Measurements from ENCODE around the gene PPP1R18. TPM values are rescaled to one million over a fixed set of nuclear protein-coding genes. Genes with fewer than 3 reads are reported as not detected.

The PPP1R18 gene
- total and polyA plus RNA-seq, 7 experiments from 2014 or later = 60.9 to 262 (median 92.8) TPM

- ChIA-PET CTCF (interaction anchor here (1.1 kb wide), 2 partner anchors 19 to 33 kb away, joined by 3 to 8 read pairs; no protein-coding TSS in a partner anchor), POLR2A (interaction anchor here (0.9 to 17.4 kb wide), 5 partner anchors 14 to 60 kb away, joined by 3 to 499 read pairs (median 6); partner anchors contain the start of gene DHX16)
- H3K27ac ChIP-seq (ENCODE audit: low read depth, low read length) = no peak overlapping the region
- no peaks in the 10 kb centered on the region for H3K27me3 ChIP-seq (ENCODE audit: control insufficient read depth in 2 of 2, insufficient read depth in 2 of 2, low read length in 2 of 2)
- no peak overlapping the region for H3K4me3 ChIP-seq (ENCODE audit: low read length)
- H3K9me3 ChIP-seq (ENCODE audit: control insufficient read depth in 2 of 3, low read length in 3 of 3) = no peaks in the 10 kb centered on the region
- H3K36me3 Mint-ChIP-seq = peaks cover 32 to 56% (median 42%) of the 10 kb centered on the region in 5 donors
- peak overlapping the region in 1 of 10 donors; percentile 59 for H3K4me3 Mint-ChIP-seq
- peaks cover 0 to 2% (median 0%) of the 10 kb centered on the region in 11 donors for H3K9me3 Mint-ChIP-seq
- intact Hi-C loops (cut with micrococcal nuclease) = no loop called here
- no peak for ATAC-seq
- no peak for DNase-seq
- H3K4me1 Mint-ChIP-seq = peaks cover 22 to 53% (median 31%) of the 10 kb centered on the region in 7 donors
- peaks cover 0 to 64% (median 7%) of the 10 kb centered on the region in 3 experiments for H3K36me3 ChIP-seq (ENCODE audit: control insufficient read depth in 2 of 3, insufficient read depth in 3 of 3, low read length in 3 of 3)
- no peaks in the 10 kb centered on the region for H3K27me3 Mint-ChIP-seq
- peaks cover 5 to 8% of the 10 kb centered on the region in 2 donors for H3K4me1 ChIP-seq (ENCODE audit: control insufficient read depth in 2 of 2, insufficient read depth in 2 of 2, low read length in 2 of 2)
- peak overlapping the region in 3 of 9 donors; percentile 51 to 79 (median 65) for H3K27ac Mint-ChIP-seq
These were observed 25.4 kb upstream of the PPP1R18 start for GRCh38 chr6:30711758-30712380.

DNA sequence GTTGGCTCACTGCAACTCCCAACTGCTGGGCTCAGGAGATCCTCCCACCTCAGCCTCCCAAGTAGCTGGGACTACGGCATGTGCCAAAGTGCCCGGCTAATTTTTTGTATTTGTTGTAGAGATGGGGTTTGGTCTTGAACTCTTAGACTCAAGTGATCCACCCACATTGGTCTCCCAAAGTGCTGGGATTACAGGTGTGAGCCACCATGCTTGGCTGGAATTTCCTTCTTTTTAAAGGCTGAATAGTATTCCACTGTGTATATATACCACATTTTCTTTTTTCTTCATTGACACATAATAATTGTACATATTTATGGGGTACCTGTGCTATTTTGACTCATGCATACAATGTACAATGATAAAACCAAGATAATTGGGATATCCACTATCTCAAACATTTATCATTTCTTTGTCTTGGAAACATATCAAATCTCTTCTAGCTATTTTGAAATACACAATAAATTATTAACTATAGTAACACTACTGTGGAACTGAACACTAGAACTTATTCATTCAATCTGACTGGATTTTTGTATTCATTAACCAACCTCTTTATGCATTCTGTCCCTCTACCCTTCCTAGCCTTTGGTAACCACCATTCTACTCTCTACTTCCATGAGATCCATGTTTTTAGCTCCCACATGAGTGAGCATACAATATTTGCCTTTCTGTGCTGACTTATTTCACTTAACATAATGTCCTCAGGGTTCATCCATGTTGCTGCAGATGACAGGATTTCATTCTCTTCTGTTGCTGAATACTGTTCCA is 22.8 kb upstream of the PPP1R18 start:
- Histone ChIP-seq H3K9me3 (ENCODE audit: control insufficient read depth in 2 of 3, low read length in 3 of 3) (no peaks in the 10 kb centered on the region), H3K27me3 (ENCODE audit: control insufficient read depth in 2 of 2, insufficient read depth in 2 of 2, low read length in 2 of 2) (no peaks in the 10 kb centered on the region), H3K27ac (ENCODE audit: low read depth, low read length) (no peak overlapping the region), H3K4me3 (ENCODE audit: low read length) (no peak overlapping the region), H3K36me3 (ENCODE audit: control insufficient read depth in 2 of 3, insufficient read depth in 3 of 3, low read length in 3 of 3) (peaks cover 0 to 76% (median 4%) of the 10 kb centered on the region in 3 experiments), H3K4me1 (ENCODE audit: control insufficient read depth in 2 of 2, insufficient read depth in 2 of 2, low read length in 2 of 2) (no peaks in the 10 kb centered on the region)
- ChIA-PET CTCF (interaction anchor here (1.0 kb wide), 1 partner anchor 21 kb away, joined by 3 read pairs; no protein-coding TSS in a partner anchor), POLR2A (interaction anchor here (0.7 kb wide), 1 partner anchor 35 kb away, joined by 3 read pairs; no protein-coding TSS in a partner anchor)
- Mint-ChIP-seq H3K9me3 (no peaks in the 10 kb centered on the region), H3K27me3 (no peaks in the 10 kb centered on the region), H3K36me3 (peaks cover 37 to 65% (median 46%) of the 10 kb centered on the region in 5 donors), H3K4me1 (peaks cover 10 to 36% (median 14%) of the 10 kb centered on the region in 7 donors), H3K27ac (no peak overlapping the region), H3K4me3 (no peak overlapping the region)
- intact Hi-C loops (cut with micrococcal nuclease) = no loop called here
- ATAC-seq (no peak), DNase-seq (no peak)

GRCh38 chr6:30707281-30707850 is 20.9 kb upstream of the PPP1R18 start:
- peaks cover 0 to 74% (median 6%) of the 10 kb centered on the region in 3 experiments for H3K36me3 ChIP-seq (ENCODE audit: control insufficient read depth in 2 of 3, insufficient read depth in 3 of 3, low read length in 3 of 3)
- H3K27ac Mint-ChIP-seq = peak overlapping the region in 4 of 9 donors; percentile 1 to 69 (median 31)
- ATAC-seq = no peak

DNA sequence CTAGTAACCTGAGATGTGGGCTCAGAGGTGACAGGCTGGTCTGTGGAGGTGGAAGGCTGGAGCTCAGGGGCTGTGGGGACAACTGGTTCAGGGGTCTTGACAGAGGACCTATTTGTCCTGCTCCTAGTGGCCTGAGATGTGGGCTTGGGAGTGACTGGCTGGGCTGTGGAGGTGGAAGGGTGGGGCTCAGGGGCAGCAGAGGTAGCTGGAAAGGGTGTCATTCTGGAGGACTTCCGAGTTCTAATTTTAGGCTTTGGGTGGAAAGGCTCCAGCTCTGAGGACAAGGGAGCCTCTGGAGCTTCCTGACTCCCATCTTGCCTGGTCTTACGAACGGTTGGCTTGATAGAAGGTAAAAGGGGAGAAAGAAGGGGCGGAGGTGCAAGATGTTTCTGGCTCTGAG is 19.2 kb upstream of the PPP1R18 start:
- intact Hi-C loops (cut with micrococcal nuclease) = no loop called here
- Histone ChIP-seq H3K27ac (ENCODE audit: low read depth, low read length) (no peak overlapping the region), H3K4me1 (ENCODE audit: control insufficient read depth in 2 of 2, insufficient read depth in 2 of 2, low read length in 2 of 2) (no peaks in the 10 kb centered on the region), H3K36me3 (ENCODE audit: control insufficient read depth in 2 of 3, insufficient read depth in 3 of 3, low read length in 3 of 3) (peaks cover 0 to 59% (median 6%) of the 10 kb centered on the region in 3 experiments), H3K9me3 (ENCODE audit: control insufficient read depth in 2 of 3, low read length in 3 of 3) (no peaks in the 10 kb centered on the region), H3K27me3 (ENCODE audit: control insufficient read depth in 2 of 2, insufficient read depth in 2 of 2, low read length in 2 of 2) (no peaks in the 10 kb centered on the region), H3K4me3 (ENCODE audit: low read length) (no peak overlapping the region)
- H3K27ac Mint-ChIP-seq = peak overlapping the region in 3 of 9 donors; percentile 32 to 41 (median 36)
- CTCF ChIA-PET = no interaction called here
- peaks cover 22 to 58% (median 32%) of the 10 kb centered on the region in 5 donors for H3K36me3 Mint-ChIP-seq
- no peak overlapping the region for H3K4me3 Mint-ChIP-seq
- peaks cover 0 to 22% (median 4%) of the 10 kb centered on the region in 7 donors for H3K4me1 Mint-ChIP-seq
- H3K9me3 Mint-ChIP-seq = no peaks in the 10 kb centered on the region
- POLR2A ChIA-PET = interaction anchor here (0.6 to 2.2 kb wide), 4 partner anchors 9 to 24 kb away, joined by 3 to 13 read pairs (median 4); partner anchors contain the start of gene MDC1
- no peak for DNase-seq
- H3K27me3 Mint-ChIP-seq = no peaks in the 10 kb centered on the region
- no peak for ATAC-seq

More at GRCh38 chr6:30707281-30707850, 20.9 kb upstream of the PPP1R18 start:
- Histone ChIP-seq H3K27ac (ENCODE audit: low read depth, low read length) (no peak overlapping the region), H3K27me3 (ENCODE audit: control insufficient read depth in 2 of 2, insufficient read depth in 2 of 2, low read length in 2 of 2) (no peaks in the 10 kb centered on the region), H3K4me3 (ENCODE audit: low read length) (no peak overlapping the region), H3K9me3 (ENCODE audit: control insufficient read depth in 2 of 3, low read length in 3 of 3) (no peaks in the 10 kb centered on the region), H3K4me1 (ENCODE audit: control insufficient read depth in 2 of 2, insufficient read depth in 2 of 2, low read length in 2 of 2) (no peaks in the 10 kb centered on the region)
- Mint-ChIP-seq H3K36me3 (peaks cover 30 to 67% (median 39%) of the 10 kb centered on the region in 5 donors), H3K4me3 (no peak overlapping the region), H3K9me3 (no peaks in the 10 kb centered on the region), H3K27me3 (no peaks in the 10 kb centered on the region), H3K4me1 (peaks cover 7 to 23% (median 10%) of the 10 kb centered on the region in 7 donors)
- DNase-seq = no peak
- ChIA-PET CTCF (no interaction called here), POLR2A (no interaction called here)
- intact Hi-C loops (cut with micrococcal nuclease) = no loop called here

DNA sequence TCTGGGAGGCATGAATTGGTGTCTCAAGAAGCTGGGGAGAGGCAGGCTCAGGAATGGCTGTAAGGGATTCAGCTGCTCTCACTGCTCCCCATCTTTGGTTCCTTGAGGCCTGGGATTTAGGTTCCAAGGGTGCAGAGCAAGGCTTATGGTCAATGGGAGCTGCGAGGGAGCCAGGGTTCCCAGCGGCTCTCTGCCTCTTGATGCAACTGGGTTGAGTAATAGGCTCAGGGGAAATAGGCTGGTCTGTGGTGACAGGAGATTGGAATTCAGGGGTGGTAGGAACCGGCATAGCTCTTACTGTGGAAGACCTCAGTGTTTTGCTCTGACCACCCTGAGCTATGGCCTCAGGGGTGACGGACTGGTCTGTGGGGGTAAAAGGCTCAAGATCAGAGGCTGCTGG is 17.4 kb upstream of the PPP1R18 start:
- peaks cover 0 to 22% (median 4%) of the 10 kb centered on the region in 7 donors for H3K4me1 Mint-ChIP-seq
- Histone ChIP-seq H3K27ac (ENCODE audit: low read depth, low read length) (no peak overlapping the region), H3K4me1 (ENCODE audit: control insufficient read depth in 2 of 2, insufficient read depth in 2 of 2, low read length in 2 of 2) (no peaks in the 10 kb centered on the region), H3K36me3 (ENCODE audit: control insufficient read depth in 2 of 3, insufficient read depth in 3 of 3, low read length in 3 of 3) (peaks cover 0 to 53% (median 12%) of the 10 kb centered on the region in 3 experiments), H3K27me3 (ENCODE audit: control insufficient read depth in 2 of 2, insufficient read depth in 2 of 2, low read length in 2 of 2) (no peaks in the 10 kb centered on the region), H3K9me3 (ENCODE audit: control insufficient read depth in 2 of 3, low read length in 3 of 3) (no peaks in the 10 kb centered on the region), H3K4me3 (ENCODE audit: low read length) (no peak overlapping the region)
- H3K4me3 Mint-ChIP-seq = no peak overlapping the region
- DNase-seq (no peak), ATAC-seq (no peak)
- H3K27ac Mint-ChIP-seq = peak overlapping the region in 2 of 9 donors; percentile 20 to 73
- intact Hi-C loops (cut with micrococcal nuclease) = no loop called here
- H3K36me3 Mint-ChIP-seq = peaks cover 22 to 58% (median 32%) of the 10 kb centered on the region in 5 donors
- H3K9me3 Mint-ChIP-seq = no peaks in the 10 kb centered on the region
- CTCF ChIA-PET = interaction anchor here (1.3 kb wide), 2 partner anchors 18 to 25 kb away, joined by 4 read pairs; no protein-coding TSS in a partner anchor
- no peaks in the 10 kb centered on the region for H3K27me3 Mint-ChIP-seq
- POLR2A ChIA-PET = interaction anchor here (0.9 to 2.2 kb wide), 6 partner anchors 11 to 23 kb away, joined by 3 to 13 read pairs (median 4); partner anchors contain the start of genes MDC1 and NRM

DNA sequence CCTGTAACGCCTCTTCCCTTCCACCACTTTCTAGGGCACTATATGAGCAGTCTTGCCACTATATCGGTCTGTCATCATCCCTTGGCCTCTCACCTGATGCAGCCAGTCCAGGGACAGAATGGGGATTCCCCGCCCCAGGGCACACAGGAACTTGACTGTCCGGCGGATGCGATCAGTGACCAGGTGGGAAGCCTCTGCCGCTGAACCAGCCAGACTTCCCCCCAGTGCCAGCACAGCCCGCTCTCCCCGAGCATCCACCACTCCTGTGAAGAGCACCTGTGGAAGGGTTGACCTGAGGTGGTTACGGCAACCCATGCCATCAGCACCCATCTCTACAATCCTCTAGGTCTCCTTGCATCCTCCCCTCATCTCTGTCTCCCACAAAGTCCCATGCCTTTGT is 16.6 kb upstream of the PPP1R18 start:
- Mint-ChIP-seq H3K27ac (peak overlapping the region in 1 of 9 donors; percentile 73), H3K4me3 (no peak overlapping the region), H3K9me3 (no peaks in the 10 kb centered on the region), H3K4me1 (peaks cover 0 to 22% (median 4%) of the 10 kb centered on the region in 7 donors), H3K36me3 (peaks cover 20 to 56% (median 31%) of the 10 kb centered on the region in 5 donors), H3K27me3 (no peaks in the 10 kb centered on the region)
- ATAC-seq (no peak), DNase-seq (no peak)
- Histone ChIP-seq H3K4me3 (ENCODE audit: low read length) (no peak overlapping the region), H3K36me3 (ENCODE audit: control insufficient read depth in 2 of 3, insufficient read depth in 3 of 3, low read length in 3 of 3) (peaks cover 0 to 50% (median 12%) of the 10 kb centered on the region in 3 experiments), H3K4me1 (ENCODE audit: control insufficient read depth in 2 of 2, insufficient read depth in 2 of 2, low read length in 2 of 2) (no peaks in the 10 kb centered on the region), H3K9me3 (ENCODE audit: control insufficient read depth in 2 of 3, low read length in 3 of 3) (no peaks in the 10 kb centered on the region), H3K27ac (ENCODE audit: low read depth, low read length) (no peak overlapping the region), H3K27me3 (ENCODE audit: control insufficient read depth in 2 of 2, insufficient read depth in 2 of 2, low read length in 2 of 2) (no peaks in the 10 kb centered on the region)
- intact Hi-C loops (cut with micrococcal nuclease) = no loop called here
- ChIA-PET CTCF (interaction anchor here (1.3 kb wide), 1 partner anchor 24 kb away, joined by 4 read pairs; no protein-coding TSS in a partner anchor), POLR2A (interaction anchor here (0.9 to 1.4 kb wide), 4 partner anchors 12 to 22 kb away, joined by 3 to 5 read pairs (median 4); partner anchors contain the start of genes MDC1 and NRM)
